Brain pericyte (primary cell): ENCODE measurements around the gene DOCK10.

ENCODE experiments used
- DNase-seq: peaks from one replicate; pipeline ENCODE4 v3.0.0-alpha.2; 2012; ENCODE audit warnings: low read depth, low spot score

The DOCK10 gene

DNA sequence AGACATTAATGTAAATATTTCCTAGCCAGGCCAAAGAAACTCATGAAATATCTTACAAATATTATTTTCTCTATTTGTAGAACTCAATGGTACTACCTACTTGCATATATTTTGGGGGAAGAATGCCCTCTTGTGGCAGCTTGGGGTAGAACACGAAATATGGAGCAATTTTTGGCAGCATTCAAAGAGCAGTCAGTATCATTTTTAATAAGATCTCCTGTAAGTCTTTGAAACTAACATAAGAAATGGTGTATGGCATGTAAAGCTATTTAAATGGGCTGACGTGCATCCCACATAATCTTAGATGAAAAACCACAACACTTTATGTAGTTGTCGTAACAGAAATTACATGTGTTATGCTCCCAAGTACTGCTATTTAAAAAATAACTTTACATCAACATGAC is 263.8 kb downstream of the DOCK10 start:
- DNase-seq = no peak

DNA sequence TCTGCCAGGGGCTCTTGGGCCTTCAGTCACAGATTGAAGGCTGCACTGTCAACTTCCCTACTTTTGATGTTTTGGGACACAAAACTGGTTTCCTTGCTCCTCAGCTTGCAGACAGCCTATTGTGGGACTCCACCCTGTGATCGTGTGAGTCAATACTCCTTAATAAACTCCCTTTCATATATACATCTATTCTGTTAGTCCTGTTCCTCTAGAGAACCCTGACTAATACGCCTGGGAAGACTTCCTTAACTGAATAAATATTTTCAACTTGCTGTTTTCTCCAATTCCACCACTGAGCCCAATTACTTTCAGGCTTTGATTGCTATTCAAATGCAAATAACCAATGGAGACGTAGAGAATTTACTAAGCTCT is 264.7 kb downstream of the DOCK10 start:
- no peak for DNase-seq

DNA sequence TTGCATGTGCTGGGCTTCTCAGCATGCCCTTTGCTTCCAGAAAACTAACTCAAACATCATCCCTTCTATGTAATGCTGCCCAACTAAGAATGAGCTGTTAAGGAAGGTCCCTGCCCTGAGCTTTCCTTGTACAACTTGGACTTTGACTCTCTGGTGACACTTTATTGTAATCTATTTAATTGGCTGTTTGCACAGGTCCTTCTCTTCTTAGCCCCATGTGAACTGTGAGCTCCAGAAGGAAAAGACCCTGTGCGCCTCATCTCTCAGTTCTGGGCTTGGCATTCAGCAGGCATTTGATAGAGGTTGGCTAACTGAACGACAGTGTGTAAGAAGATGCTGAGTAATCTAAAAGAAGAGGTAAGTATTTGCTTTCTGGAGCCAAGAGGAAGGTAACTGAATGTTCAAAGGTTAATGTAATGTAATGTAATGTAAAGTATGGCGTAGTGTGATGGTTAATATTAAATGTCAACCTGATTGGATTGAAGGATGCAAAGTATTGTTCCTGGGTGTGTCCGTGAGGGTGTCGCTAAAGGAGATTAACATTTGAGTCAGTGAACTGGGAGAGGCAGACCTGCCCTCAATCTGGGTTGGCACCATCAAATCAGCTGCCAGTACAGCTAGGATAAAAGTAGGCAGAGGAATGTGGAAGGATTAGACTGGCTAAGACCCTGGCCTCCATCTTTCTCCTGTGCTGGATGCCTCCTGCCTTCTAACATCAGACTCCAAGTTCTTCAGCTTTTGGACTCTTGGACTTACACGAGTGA is 265.3 kb downstream of the DOCK10 start:
- DNase-seq = no peak

DNA sequence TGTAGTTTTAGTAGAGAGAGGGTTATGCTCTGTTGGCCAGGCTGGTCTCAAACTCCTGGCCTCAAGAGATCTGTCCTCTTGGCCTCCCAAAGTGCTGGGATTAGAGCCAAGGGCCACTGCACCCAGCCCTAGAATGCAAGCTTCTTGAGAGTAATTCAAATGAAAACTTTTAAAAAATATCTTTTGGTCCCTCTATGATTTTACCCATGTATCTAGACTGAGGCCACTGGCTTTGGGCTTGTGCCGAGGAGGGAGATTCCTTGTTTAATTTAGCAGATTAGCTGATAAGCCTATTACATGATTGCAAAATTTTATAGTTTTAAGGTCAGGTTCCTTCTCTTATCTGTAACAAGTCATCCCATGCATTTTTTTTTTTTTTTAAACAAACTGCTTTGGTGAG is 266.6 kb downstream of the DOCK10 start:
- no peak for DNase-seq

DNA sequence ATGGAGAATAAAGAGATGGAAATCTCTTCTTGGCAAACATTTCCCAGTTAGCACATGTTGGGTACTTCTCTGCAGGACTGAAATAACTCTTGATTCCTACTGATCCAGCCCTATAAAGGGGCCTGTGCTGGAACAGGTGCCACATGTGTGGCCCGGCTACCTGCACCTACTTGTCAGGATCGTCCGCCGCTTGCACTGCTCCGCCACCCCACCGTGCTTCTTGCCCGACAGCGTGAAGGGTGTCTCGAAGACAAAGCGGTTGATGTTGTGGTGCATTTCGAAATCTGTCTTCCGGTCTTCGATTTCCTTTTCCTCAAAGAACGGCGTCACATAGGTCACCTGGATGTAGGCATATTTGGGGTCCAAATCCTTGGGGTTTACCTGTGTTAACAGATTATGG is 267.5 kb downstream of the DOCK10 start:
- no peak for DNase-seq

DNA sequence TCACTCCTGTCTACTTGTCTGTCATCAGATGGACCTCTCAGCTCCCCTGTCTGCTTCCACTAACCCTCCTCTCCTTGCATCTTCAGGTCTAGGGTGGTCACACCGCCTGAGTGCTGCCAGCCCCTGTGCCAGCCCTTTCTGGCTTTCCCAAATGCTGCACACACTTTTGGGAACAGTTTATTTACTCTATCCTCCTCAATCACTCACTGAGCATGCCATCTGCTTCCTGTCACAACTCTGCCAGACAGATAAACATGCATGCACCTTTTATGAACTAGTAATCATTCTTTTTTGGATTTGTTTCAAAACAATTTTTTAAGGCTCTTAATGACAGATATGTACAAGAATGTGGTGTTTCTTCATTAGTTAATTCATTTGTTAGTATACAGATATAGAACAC is 269.8 kb downstream of the DOCK10 start:
- no peak for DNase-seq

DNA sequence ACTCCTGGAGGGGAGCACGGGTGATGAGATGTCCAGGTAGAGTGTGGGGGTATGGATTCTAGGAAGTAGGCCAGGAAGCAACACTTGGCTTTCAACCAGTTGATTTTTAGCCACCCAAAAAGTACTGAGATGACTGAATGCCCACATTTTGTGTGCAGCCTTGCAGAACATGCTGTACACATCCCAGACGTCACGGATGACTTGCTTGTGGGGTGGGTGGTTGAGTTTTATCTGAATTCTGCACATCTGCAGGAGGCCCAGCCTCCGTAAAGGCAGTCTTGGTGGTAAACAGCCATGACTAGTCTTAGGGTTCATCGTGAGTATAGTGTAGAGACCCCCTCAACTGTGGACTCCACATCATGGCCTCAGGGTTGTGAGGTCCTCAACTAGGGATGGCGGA is 272.8 kb downstream of the DOCK10 start:
- DNase-seq = no peak

DNA sequence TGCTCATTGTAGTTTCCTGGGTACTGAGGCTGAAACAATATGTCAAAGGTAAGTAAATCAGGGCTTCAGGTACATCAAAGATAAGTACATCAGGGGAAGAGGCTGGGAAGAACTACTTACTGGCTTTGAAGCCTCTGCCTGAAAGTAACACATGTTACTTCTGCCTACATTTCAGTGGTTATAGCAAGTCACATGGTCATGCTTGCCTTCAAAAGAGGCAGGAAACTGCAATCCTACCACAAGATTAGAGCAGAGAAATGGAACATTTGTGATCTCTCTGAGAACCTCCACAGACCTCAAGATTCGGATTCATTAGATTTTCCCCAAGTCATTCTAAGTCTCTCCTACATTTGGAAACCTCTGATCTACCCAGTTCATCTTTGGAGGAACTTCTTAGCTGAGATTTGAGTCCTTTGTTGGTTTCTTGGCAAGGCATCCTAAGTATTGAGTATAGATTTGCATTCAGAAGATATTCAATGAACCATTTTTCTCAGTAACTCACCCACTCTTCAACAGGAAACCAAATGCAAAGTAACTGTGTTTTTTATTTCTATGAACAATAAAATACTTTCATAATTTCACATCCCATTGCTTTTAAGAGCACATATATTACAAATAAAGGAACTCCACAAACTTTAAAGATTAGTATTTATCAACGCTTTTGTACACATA is 277.6 kb downstream of the DOCK10 start:
- DNase-seq = no peak

DNA sequence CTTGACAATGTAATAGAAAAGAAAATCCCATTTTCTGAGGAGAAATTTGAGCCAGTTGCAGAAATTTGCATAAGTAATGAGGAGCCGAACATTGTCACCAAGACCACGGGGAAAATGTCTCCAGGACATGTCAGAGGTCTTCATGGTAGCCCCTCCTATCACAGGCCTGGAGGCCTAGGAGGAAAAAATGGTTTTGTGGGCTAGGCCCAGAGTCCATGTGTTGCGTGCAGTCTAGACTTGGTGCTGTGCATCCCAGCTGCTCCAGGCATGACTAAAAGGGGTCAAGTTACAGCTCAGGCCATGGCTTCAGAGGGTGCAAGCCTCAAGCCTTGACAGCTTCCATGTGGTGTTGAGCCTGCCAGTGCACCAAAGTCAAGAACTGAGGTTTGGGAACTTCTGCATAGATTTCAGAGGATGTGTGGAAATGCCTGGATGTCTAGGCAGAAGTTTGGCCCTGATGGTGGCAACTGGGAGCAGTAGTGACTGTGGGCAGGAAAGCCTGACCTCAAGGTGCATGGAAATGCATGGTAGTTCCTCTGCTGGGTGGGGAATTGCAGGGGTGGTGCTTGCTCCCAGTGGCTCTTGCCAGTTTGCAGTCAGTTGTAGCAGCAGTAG is 284.2 kb downstream of the DOCK10 start:
- DNase-seq = no peak

DNA sequence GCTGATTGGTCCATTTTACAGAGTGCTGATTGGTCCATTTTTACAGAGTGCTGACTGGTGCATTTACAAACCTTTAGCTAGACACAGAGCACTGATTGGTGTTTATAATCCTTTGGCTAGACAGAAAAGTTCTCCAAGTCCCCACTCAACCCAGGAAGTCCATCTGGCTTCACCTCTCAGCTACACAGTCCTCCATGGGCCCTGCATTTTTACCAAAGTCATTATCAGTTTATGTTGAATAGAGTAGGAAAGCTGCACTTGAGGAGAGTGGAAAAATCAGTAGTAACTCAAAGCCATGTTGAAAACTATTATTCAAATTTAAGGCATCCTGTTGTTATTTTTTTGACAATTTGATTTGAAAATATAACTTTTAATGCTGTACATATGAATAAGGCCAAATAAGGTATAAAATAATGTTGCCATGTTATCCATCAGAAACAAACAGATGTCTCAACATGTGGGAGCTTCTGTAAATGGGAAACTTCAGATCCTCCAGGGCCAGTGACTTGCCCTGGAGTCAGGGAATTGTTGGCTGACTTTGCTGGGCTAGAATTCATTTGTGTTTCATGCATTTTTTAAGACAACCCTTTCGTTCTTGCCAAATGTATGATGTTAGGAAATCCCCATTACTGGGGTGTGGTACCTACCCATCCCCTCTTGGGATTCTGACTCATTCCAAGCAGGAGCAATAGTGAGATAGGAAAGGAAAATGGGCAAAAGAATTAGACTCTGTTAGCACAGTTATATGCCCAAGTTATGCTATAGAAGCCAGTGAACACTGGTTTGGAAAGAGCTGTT is 288.3 kb downstream of the DOCK10 start:
- no peak for DNase-seq

DNA sequence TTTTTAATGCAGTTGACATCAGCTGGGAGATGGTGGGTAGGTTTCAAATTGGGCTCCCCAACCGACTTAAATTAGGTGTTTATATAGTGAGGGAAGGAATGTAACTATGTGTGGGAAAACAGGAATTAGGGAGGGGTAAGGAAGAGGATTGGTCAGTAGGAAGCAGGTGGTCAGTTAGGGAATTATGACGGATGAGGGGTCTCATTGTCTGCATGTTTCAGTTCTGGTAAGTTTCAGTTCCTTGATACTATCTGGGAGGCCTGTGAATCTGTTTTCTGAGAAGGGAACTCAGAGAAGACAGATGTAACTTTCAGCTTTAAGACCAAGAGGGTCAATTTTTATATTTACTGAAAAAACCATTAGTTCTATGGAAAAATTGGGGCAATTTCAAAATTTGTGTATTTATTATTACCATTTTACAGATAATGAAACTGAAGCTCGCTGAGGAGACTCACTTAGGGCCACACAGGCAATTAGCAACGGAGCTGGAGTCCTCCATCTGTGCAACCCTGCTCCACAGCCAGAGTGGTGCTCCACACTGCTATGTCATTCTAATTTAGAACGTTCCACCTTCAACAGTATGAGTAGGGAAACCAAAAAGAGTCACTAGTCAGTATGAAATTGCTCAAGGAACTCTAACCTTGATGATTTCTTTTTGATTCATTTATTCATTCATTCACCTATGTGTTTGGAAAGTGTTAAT is 290.1 kb downstream of the DOCK10 start:
- DNase-seq = no peak

DNA sequence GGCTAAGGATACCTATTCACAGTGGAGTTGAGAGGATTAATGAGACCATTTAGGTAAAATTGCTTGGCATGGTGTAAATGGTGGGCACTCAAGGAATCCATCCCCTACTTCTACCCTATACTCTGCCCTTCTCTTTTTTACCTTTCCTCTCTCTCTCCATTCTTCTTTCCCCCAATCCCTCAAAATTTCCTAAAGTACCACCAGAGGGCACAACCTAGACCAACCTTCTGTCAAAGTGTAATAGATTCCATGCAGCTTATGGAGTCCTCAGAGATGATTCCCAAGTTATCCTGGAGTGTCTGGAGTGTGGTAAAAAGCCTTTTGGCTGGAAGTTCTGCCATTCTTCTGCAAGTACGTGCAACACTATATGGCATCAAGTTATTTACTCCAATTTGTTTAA is 293.1 kb downstream of the DOCK10 start:
- DNase-seq = no peak

DNA sequence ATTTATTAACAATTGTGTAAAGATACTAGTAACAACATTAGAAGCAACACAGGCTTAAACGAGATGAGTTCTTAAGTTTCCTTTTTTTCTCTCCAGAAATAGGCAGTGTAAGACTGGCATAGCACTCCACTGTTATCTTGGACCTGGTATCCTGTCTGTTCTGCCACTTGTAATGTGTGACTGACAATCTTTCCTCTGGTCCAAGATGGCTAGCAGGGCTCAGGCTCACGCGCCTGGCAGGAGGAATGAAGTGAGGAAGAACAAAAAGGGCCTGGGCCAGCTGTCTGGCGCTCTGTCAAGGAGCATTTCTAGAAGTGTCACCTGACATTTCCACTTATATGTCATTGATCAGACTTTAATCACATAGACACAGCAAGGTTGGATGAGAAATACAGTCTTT is 294.5 kb downstream of the DOCK10 start:
- no peak for DNase-seq

DNA sequence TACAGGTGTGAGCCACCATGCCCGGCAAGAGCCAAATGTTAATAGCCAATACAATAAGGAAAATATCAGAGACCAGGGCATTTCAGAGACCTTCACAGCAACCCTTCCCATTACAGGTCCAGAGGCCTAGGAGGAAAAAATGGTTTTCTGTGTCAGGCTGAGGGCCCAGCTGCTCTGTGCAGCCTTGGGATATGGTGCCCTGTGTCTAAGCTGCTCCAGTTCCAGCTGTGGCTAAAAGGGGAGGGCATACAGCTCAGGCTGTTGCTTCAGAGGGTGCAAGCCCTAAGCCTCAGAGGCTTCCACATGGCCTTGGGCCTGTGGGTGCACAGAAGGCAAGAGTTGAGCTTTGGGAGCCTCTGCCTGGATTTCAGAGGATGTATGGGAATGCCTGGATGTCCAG is 306.0 kb downstream of the DOCK10 start:
- DNase-seq = no peak

DNA sequence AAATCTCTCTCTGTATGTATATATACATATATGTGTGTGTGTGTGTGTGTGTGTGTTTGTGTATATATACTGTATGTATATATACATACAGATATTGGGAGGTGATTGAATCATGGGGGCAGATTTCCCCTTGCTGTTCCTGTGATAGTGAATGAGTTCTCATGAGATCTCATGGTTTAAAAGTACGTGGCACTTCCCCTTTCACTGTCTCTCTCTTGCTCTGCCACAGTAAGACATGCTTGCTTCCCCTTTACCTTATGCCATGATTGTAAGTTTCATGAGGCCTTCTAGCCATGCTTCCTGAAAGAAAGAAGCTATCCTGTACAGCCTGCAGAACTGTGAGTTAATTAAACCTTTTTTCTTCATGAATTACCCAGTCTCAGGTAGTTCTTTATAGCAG is 307.3 kb downstream of the DOCK10 start:
- DNase-seq = no peak

DNA sequence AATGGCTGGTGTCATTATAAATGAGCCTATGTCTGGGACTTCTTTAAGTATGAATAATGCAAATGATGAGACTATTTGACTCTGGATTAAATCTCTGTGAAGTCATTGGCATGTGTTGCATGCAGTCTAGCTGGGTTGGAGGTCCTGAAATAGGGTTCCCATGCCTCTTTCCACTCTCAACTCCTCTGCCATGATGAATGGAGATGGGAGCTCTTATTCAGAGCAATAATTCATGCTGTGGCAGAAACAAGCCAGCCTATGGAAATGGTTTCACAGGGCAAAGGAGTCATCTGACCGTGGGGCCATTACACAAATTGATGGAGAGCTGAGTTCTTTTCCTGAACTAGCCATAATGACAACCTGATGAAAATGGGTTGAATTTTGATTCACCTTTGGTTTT is 310.6 kb downstream of the DOCK10 start:
- no peak for DNase-seq

DNA sequence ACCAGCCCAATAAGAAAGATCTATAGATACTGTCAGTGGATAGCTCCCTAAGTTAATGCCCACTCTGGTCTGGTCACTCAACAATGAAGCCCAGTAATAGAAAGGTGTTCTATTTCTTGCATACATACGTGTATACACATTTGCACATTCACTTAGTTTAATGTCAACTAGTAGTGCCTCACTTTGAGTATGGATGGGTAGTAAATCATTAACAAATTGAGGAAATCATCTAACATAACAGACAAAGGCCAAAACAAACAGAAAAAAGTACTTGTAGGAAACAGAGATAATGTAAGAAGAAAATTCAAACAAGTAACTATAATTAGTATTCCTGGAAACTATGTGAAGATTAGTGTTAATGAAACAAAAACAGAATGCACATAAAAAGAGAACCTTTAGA is 312.8 kb downstream of the DOCK10 start:
- DNase-seq = no peak

DNA sequence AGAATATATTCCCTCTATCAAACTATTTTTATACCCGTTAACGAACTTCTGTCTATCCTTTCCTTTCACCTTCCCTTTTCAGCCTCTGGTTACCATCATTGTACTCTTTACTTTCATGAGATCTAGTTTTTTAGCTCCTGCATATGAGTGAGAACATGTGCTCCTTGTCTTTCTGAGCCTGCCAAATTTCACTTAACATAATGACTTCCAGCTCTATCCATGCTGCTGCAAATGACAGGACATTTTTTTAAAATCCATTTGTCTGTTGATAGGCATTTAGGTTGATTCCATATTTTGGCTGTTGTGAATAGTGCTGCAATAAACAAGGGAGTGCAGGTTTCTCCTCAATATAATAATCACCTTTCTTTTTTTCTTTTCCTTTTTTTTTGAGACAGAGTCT is 317.9 kb downstream of the DOCK10 start:
- DNase-seq = no peak

DNA sequence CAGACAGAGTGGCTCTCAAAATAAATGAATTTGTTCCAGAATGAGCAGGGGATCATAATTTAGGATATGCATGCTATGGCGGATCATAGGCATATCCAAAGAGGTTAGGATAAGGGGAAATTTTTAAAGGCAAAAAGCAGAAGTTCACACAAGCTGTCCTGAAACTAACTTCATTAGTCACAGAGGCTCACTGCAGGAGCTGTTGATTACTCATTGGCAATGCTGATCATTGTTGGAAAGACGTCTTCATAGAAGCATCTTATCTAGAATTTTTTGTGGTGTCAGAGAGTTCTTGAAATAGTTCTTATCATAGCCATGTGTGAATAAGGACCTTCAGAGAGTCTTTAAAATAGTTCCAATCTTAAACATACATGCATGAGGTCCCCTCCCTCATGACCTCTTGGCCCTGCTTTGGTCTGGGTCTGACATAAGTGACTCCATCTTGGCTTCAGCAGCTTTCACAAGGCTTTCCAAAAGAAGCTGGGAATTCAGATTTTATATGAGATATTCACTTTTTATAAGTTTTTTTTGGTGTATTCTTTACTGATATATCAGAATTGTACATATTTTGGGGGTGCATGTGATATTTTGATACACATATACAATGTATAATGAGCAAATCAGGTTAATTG is 318.6 kb downstream of the DOCK10 start:
- no peak for DNase-seq

DNA sequence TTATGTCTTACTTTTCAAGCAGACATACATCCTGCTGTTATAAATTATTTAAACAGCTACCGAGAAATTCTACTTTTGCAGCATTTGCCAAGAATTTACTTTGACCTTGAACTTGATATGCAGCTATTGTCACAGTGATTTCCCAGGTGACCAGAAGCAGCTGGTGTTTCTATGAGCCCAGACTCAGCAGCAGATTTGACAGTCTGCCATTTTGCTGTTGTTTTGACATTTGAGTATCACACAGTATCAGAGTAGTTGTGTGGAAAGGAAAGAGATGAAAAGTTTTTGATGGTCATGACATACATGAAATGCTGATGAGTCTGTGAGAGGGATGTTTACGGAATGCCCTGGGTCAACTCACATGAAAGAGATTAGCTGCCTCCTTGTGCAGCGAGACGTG is 319.5 kb downstream of the DOCK10 start:
- DNase-seq = no peak

DNA sequence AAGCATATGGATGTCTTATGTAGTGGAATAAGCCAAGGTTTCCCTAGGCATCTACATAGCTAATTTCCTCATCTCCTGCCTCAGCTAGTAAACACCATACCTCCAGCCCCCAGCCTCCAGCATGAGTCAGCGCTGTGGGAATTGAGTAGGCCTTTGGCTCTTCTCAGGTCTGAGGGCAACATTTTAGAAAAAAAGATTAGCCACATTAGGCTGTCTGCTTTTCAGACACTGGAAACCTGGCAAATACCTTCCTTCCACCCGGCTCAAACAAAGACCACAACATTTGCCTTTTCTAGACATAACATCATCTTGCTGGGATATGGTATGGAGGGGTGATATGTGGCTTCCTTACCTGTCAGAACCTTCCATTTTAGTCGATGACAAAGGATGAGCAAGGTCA is 320.0 kb downstream of the DOCK10 start:
- DNase-seq = no peak
